ENCODE data around the gene CCDC186. TPM values are rescaled to one million over a fixed set of nuclear protein-coding genes. Genes with fewer than 3 reads are reported as not detected.

The CCDC186 gene
- total and polyA plus RNA-seq, 2 of the 8 experiments (the other 6 are each of a cell fraction or from before 2014, with no cell fraction given), result 3.0 to 30.3 TPM

DNA sequence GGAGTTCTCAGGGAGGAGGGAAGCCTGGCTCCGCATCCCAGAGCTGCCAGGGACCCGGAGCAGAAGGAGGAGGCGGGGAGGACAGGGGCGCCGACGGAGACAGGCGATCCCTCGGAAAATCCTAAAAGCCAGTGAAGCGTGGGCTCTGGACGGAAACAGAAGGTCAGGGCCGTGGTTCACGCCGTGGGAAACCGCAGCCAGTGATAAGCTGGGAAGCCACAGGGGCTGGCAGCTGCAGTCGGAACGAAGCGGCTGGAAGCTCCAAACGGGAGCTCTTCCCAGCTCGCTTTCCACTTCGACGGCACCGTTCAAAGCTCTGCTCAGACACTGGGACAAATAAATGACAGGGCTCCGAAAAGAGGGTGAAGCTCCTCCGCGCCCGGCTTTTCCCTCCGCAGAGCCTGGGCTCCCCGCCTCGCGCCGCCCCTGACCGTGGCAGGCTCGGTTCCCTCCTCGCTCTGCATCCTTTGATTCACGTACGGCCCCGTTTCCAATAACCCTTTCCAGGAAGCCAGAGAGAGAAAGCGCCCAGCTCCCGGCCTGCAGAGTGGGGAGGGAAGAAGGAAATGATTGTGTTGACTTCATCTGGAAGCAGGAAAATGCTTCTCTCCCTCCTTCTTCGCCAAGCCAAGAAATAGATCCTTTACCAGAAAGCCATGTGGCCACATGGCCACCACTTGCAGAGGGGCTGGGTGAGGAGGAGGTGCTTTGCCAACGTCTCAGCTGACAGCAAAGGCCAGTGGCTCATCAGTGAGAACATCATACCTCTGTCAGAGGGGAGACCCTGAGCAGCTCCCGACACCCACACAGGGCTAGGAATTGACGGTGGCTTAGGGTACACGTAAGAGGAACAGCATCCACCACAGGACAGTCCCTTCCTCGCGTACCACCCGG lies 72.9 kb downstream of the CCDC186 start (continued):
- TF ChIP-seq, protein P1, sequence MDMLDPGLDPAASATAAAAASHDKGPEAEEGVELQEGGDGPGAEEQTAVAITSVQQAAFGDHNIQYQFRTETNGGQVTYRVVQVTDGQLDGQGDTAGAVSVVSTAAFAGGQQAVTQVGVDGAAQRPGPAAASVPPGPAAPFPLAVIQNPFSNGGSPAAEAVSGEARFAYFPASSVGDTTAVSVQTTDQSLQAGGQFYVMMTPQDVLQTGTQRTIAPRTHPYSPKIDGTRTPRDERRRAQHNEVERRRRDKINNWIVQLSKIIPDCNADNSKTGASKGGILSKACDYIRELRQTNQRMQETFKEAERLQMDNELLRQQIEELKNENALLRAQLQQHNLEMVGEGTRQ (IDR thresholded peaks at IDR 0.05; ENCODE audit: low read length), result no peak
- TF ChIP-seq EGR1 (IDR thresholded peaks at IDR 0.05; ENCODE audit: borderline replicate concordance, low read depth, low read length) (no peak), MAFK (IDR thresholded peaks at IDR 0.05; ENCODE audit: low read depth, low read length) (no peak), BCL11A (IDR thresholded peaks at IDR 0.05; ENCODE audit: low read depth in 2 of 2, low read length in 2 of 2) (no peak), POLR2AphosphoS5 (IDR thresholded peaks at IDR 0.05; ENCODE audit: low read depth, low read length) (no peak), SIN3A (conservative IDR thresholded peaks at IDR 0.05 in 1 of 2, IDR thresholded peaks at IDR 0.05 in 1 of 2; ENCODE audit: low read depth in 1 of 2, low read length in 2 of 2) (no peak), FOSL1 (IDR thresholded peaks at IDR 0.05; ENCODE audit: insufficient read depth, low read depth, low read length) (no peak)
